H9 (cell line): ENCODE data around the gene FAM222B. TPM values are rescaled to one million over a fixed set of nuclear protein-coding genes. Genes with fewer than 3 reads are reported as not detected.
A peak's percentile ranks its signal among the peaks of the same experiment; 100 is the strongest.

Source experiments
- DNase-seq: peaks from one replicate; pipeline ENCODE4 v3.0.0-alpha.2; 2017
- H2AFZ ChIP-seq: one replicate; pipeline ENCODE4 v1.6.1; 2013; ENCODE audit warnings: mild to moderate bottlenecking, low read length, control low read depth, moderate library complexity
- H2AK5ac ChIP-seq: 2 replicates; pipeline ENCODE4 v1.6.1; 2013; ENCODE audit warnings: low read length, control low read depth, mixed read lengths; ENCODE audit not compliant: insufficient read length
- H2BK120ac ChIP-seq: one replicate; pipeline ENCODE4 v1.6.1; 2013; ENCODE audit warnings: low read depth, mild to moderate bottlenecking, low read length, control low read depth, inconsistent platforms; ENCODE audit not compliant: poor library complexity, severe bottlenecking
- H2BK12ac ChIP-seq: 2 replicates; pipeline ENCODE4 v1.6.1; 2013; ENCODE audit warnings: low read length, control low read depth, mixed read lengths, low read depth; ENCODE audit not compliant: insufficient read length
- H2BK15ac ChIP-seq: 2 replicates; pipeline ENCODE4 v1.6.1; 2013; ENCODE audit warnings: low read depth, low read length, control low read depth
- H2BK20ac ChIP-seq: one replicate; pipeline ENCODE4 v1.6.1; 2013; ENCODE audit warnings: low read depth, mild to moderate bottlenecking, low read length, control low read depth, inconsistent platforms; ENCODE audit not compliant: poor library complexity, severe bottlenecking
- H2BK5ac ChIP-seq: 2 replicates; pipeline ENCODE4 v1.6.1; 2013; ENCODE audit warnings: low read length, control low read depth, mixed read lengths; ENCODE audit not compliant: insufficient read length
- H3K14ac ChIP-seq: 2 replicates; pipeline ENCODE4 v1.6.1; 2013; ENCODE audit warnings: low read length, control low read depth; ENCODE audit not compliant: insufficient read depth
- H3K18ac ChIP-seq: 2 replicates; pipeline ENCODE4 v1.6.1; 2013; ENCODE audit warnings: low read depth, mild to moderate bottlenecking, mixed read lengths, low read length, control low read depth; ENCODE audit not compliant: insufficient read length
- H3K23ac ChIP-seq: 2 replicates; pipeline ENCODE4 v1.6.1; 2013; ENCODE audit warnings: low read length, control low read depth, mixed read lengths, low read depth; ENCODE audit not compliant: insufficient read length
- H3K23me2 ChIP-seq: 2 replicates; pipeline ENCODE4 v1.6.1; 2013; ENCODE audit warnings: low read depth, mild to moderate bottlenecking, mixed read lengths, low read length, control low read depth; ENCODE audit not compliant: insufficient read length, poor library complexity, severe bottlenecking
- H3K27ac ChIP-seq: 2 replicates; pipeline ENCODE4 v1.5.1; 2013; ENCODE audit warnings: low read length, control low read depth, mixed read lengths, low read depth; ENCODE audit not compliant: insufficient read length
- H3K27me3 ChIP-seq: 2 replicates; pipeline ENCODE4 v1.6.1; 2013; ENCODE audit warnings: low read length, control low read depth, inconsistent platforms; ENCODE audit not compliant: insufficient read depth
- H3K4ac ChIP-seq: 2 replicates; pipeline ENCODE4 v1.6.1; 2013; ENCODE audit warnings: low read depth, mild to moderate bottlenecking, control low read depth, inconsistent platforms, low read length, moderate library complexity
- H3K4me1 ChIP-seq: 2 replicates; pipeline ENCODE4 v1.6.1; 2013; ENCODE audit warnings: low read length, control low read depth, inconsistent platforms; ENCODE audit not compliant: insufficient read depth
- H3K4me2 ChIP-seq: 2 replicates; pipeline ENCODE4 v1.6.1; 2013; ENCODE audit warnings: low read length, control low read depth, mixed read lengths; ENCODE audit not compliant: insufficient read length, insufficient read depth
- H3K56ac ChIP-seq: 2 replicates; pipeline ENCODE4 v1.6.1; 2013; ENCODE audit warnings: low read depth, mild to moderate bottlenecking, mixed read lengths, low read length, control low read depth; ENCODE audit not compliant: insufficient read length
- H3K79me1 ChIP-seq: 2 replicates; pipeline ENCODE4 v1.6.1; 2013; ENCODE audit warnings: low read depth, mild to moderate bottlenecking, moderate library complexity, low read length, control low read depth, inconsistent platforms; ENCODE audit not compliant: insufficient read depth, poor library complexity, severe bottlenecking
- H3K79me2 ChIP-seq: 2 replicates; pipeline ENCODE4 v1.6.1; 2013; ENCODE audit warnings: low read length, control low read depth, inconsistent platforms; ENCODE audit not compliant: insufficient read depth
- H3K9ac ChIP-seq: 2 replicates; pipeline ENCODE4 v1.6.1; 2013; ENCODE audit warnings: low read length, control low read depth, mixed read lengths; ENCODE audit not compliant: insufficient read length; ENCODE audit errors: extremely low read depth
- H3K9me3 ChIP-seq: one replicate; pipeline ENCODE4 v1.6.1; 2013; ENCODE audit warnings: low read depth, low read length, inconsistent platforms; ENCODE audit not compliant: control insufficient read depth
- H3T11ph ChIP-seq: one replicate; pipeline ENCODE4 v1.6.1; 2013; ENCODE audit warnings: mild to moderate bottlenecking, low read length, control low read depth, inconsistent platforms
- H4K20me1 ChIP-seq: one replicate; pipeline ENCODE4 v1.6.1; 2013; ENCODE audit not compliant: control insufficient read depth, insufficient read length, insufficient read depth
- H4K5ac ChIP-seq: 2 replicates; pipeline ENCODE4 v1.6.1; 2013; ENCODE audit warnings: low read depth, mild to moderate bottlenecking, mixed read lengths, low read length, control low read depth; ENCODE audit not compliant: insufficient read length
- H4K8ac ChIP-seq: replicated peaks from 2 replicates; pipeline ENCODE4 v1.6.1; 2013; ENCODE audit warnings: low read length, control low read depth, mixed read lengths, low read depth; ENCODE audit not compliant: insufficient read length
- H4K91ac ChIP-seq: 2 replicates; pipeline ENCODE4 v1.6.1; 2013; ENCODE audit warnings: low read depth, mild to moderate bottlenecking, moderate library complexity, mixed read lengths, low read length, control low read depth; ENCODE audit not compliant: insufficient read length
- H3K27ac Mint-ChIP-seq, 3 experiments: 2 replicates in 2 of 3; 3 replicates in 1 of 3; pipeline ENCODE4 v1.8.0; 2020 to 2021; ENCODE audit warnings: mixed read lengths in 3 of 3, mild to moderate bottlenecking in 1 of 3, moderate library complexity in 1 of 3
- H3K27me3 Mint-ChIP-seq: 2 replicates; pipeline ENCODE4 v1.8.0; 2021; ENCODE audit warnings: low read depth, mild to moderate bottlenecking, moderate library complexity, mixed read lengths
- H3K36me3 Mint-ChIP-seq, 3 experiments: 2 replicates in 2 of 3; 3 replicates in 1 of 3; pipeline ENCODE4 v1.8.0; 2020 to 2021; ENCODE audit warnings: low read depth in 3 of 3, mixed read lengths in 3 of 3; ENCODE audit not compliant: insufficient read depth in 1 of 3
- H3K4me1 Mint-ChIP-seq, 2 experiments: 2 replicates each; pipeline ENCODE4 v1.8.0; 2020; ENCODE audit warnings: mixed read lengths in 2 of 2
- H3K4me3 Mint-ChIP-seq, 2 experiments: 2 replicates in 1 of 2; 3 replicates in 1 of 2; pipeline ENCODE4 v1.8.0; 2020 to 2021; ENCODE audit warnings: mild to moderate bottlenecking in 2 of 2, mixed read lengths in 2 of 2, moderate library complexity in 1 of 2
- H3K9me3 Mint-ChIP-seq, 2 experiments: 2 replicates in 1 of 2; 3 replicates in 1 of 2; pipeline ENCODE4 v1.8.0; 2020; ENCODE audit warnings: mild to moderate bottlenecking in 2 of 2, mixed read lengths in 2 of 2, moderate library complexity in 1 of 2
- WGBS: extraction: QIAGEN DNeasy Blood & Tissue Kit; methylation state at CpG from one replicate; pipeline ENCODE4 v1.1.7; 2013; ENCODE audit warnings: missing lambda C conversion rate, low lambda C conversion rate, mixed read lengths; ENCODE audit not compliant: insufficient read length; ENCODE audit errors: extremely low coverage; 5-methylcytosine and 5-hydroxymethylcytosine counted together
- total RNA-seq: library from RNA; stranded (reverse); gene quantifications from 2 replicates; pipeline ENCODE4 v1.2.1, GENCODE V29; 2021
- TF ChIP-seq, protein P1 (sequence below): fragments of 200-600 bp; sonication (generic); conservative IDR thresholded peaks from 3 replicates; pipeline ENCODE4 v1.8.0; 2021; ENCODE audit warnings: antibody characterized with exemption, mild to moderate bottlenecking

The FAM222B gene
- total RNA-seq, 1 experiment from 2014 or later, result 76.1 TPM

DNA sequence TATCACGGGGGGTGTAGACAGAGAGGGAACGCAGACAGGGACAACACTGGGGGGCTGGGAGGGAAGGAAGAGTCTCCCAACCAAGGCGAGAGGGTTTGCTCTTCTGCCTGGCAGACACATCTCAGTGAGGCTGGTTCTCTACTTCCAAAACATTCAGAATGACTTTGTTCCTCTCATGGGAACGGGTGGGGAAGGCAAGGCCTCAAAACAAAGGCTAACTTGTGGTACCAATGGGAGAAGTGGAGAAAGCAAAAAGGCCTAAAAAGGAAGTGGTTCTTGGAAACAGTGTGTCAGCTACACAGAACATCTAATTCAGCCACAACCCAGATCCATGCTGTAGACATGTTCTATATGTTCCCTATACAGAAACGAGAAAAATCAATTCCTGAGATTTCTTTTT lies 47.4 kb upstream of the FAM222B start:
- Histone ChIP-seq H3K18ac (no peak overlapping the region), H3K9ac (no peak overlapping the region), H3T11ph (no peak overlapping the region), H3K4ac (no peak overlapping the region), H3K4me1 (no peaks in the 10 kb centered on the region), H4K8ac (no peak overlapping the region), H3K23me2 (no peaks in the 10 kb centered on the region), H3K27me3 (no peaks in the 10 kb centered on the region), H3K14ac (no peak overlapping the region), H2BK20ac (no peak overlapping the region), H4K91ac (no peak overlapping the region), H3K4me2 (no peak overlapping the region), H3K56ac (no peak overlapping the region), H3K23ac (no peak overlapping the region), H2BK120ac (no peak overlapping the region), H2AK5ac (no peak overlapping the region), H4K5ac (no peak overlapping the region), H3K27ac (no peak overlapping the region), H3K79me1 (no peaks in the 10 kb centered on the region), H2BK15ac (no peak overlapping the region), H3K9me3 (no peaks in the 10 kb centered on the region), H2BK5ac (no peak overlapping the region), H2BK12ac (no peak overlapping the region), H2AFZ (no peak overlapping the region), H4K20me1 (peaks cover 4% of the 10 kb centered on the region), H3K79me2 (no peaks in the 10 kb centered on the region)
- no CpG with 5 or more reads among the region's 5 CpGs for WGBS
- Mint-ChIP-seq H3K4me3 (no peak overlapping the region), H3K27ac (peak overlapping the region in 1 of 3 experiments; percentile 37; a peak in 1 of 7 replicates), H3K9me3 (no peaks in the 10 kb centered on the region), H3K36me3 (peaks cover 17 to 27% (median 18%) of the 10 kb centered on the region in 3 experiments), H3K4me1 (peaks cover 2 to 3% of the 10 kb centered on the region in 2 experiments; a peak in 2 of 4 replicates), H3K27me3 (peaks cover 2% of the 10 kb centered on the region; the same call in 1 of the 2 replicates)
- TF ChIP-seq, protein P1, sequence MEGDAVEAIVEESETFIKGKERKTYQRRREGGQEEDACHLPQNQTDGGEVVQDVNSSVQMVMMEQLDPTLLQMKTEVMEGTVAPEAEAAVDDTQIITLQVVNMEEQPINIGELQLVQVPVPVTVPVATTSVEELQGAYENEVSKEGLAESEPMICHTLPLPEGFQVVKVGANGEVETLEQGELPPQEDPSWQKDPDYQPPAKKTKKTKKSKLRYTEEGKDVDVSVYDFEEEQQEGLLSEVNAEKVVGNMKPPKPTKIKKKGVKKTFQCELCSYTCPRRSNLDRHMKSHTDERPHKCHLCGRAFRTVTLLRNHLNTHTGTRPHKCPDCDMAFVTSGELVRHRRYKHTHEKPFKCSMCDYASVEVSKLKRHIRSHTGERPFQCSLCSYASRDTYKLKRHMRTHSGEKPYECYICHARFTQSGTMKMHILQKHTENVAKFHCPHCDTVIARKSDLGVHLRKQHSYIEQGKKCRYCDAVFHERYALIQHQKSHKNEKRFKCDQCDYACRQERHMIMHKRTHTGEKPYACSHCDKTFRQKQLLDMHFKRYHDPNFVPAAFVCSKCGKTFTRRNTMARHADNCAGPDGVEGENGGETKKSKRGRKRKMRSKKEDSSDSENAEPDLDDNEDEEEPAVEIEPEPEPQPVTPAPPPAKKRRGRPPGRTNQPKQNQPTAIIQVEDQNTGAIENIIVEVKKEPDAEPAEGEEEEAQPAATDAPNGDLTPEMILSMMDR, result no peak
- no peak for DNase-seq
